Urinary bladder (tissue), 4 donors: ENCODE measurements around the gene OSBPL7. TPM values are rescaled to one million over a fixed set of nuclear protein-coding genes. Genes with fewer than 3 reads are reported as not detected.

Experiments used
- DNase-seq: peaks from one replicate; pipeline ENCODE4 v3.0.0-alpha.2; 2015; ENCODE audit errors: extremely low spot score
- H3K27ac ChIP-seq: one replicate; pipeline ENCODE4 v1.5.1; 2013; ENCODE audit warnings: low read depth, mild to moderate bottlenecking, moderate library complexity
- H3K36me3 ChIP-seq: one replicate; pipeline ENCODE4 v1.6.1; 2013; ENCODE audit warnings: mild to moderate bottlenecking, moderate library complexity; ENCODE audit not compliant: insufficient read depth
- H3K4me1 ChIP-seq: one replicate; pipeline ENCODE4 v1.6.1; 2013; ENCODE audit warnings: mild to moderate bottlenecking, moderate library complexity; ENCODE audit not compliant: insufficient read depth
- H3K4me3 ChIP-seq: one replicate; pipeline ENCODE4 v1.5.1; 2013; ENCODE audit warnings: low read depth, low read length
- WGBS: extraction: QIAGEN DNeasy Blood & Tissue Kit; methylation state at CpG from one replicate; pipeline ENCODE4 v1.1.7; 2013; 5-methylcytosine and 5-hydroxymethylcytosine counted together
- polyA plus RNA-seq: library from polyadenylated mRNA; stranded (reverse); fragments of 200-250 nt; gene quantifications from one replicate; pipeline ENCODE4 v1.2.3, GENCODE V29; 2013
- total RNA-seq: library from RNA; depleted of rRNA; stranded (reverse); fragments of >200 nt; gene quantifications from one replicate; pipeline ENCODE4 v1.2.3, GENCODE V29; 2014
- donor health status: healthy with polysubstance abuse.
- donor health status: healthy.

Gene OSBPL7
- total and polyA plus RNA-seq, 2 donors = 7.8 to 9.6 TPM

DNA sequence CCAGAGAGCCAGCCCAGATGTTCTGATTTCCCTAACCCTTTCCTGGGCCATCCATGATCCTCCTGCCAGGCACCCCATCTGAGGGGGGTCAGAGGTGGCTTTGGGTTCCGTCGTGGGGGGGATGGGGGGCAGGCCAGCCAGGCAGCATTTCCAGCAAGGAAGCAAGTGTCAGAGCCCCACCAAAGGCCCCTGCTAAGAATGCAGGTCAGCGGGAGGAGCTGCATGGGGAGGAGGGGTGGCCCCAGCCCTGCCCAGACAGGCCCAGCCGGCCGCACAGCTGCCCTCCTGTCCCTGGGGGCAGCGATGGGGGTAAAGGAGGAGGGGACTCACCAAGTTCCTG, 21.8 kb upstream of the OSBPL7 start:
- no peak for DNase-seq
- Histone ChIP-seq H3K4me3 (no peak overlapping the region), H3K27ac (no peak overlapping the region), H3K36me3 (no peaks in the 10 kb centered on the region), H3K4me1 (no peaks in the 10 kb centered on the region)
- WGBS = 22% methylated on average over 6 of the region's 6 CpGs

GRCh38 chr17:47841488-47842291, 20.1 kb upstream of the OSBPL7 start:
- DNase-seq = no peak
- H3K4me3 ChIP-seq = no peak overlapping the region
- WGBS = 63% methylated on average over 16 of the region's 16 CpGs
- H3K4me1 ChIP-seq = no peaks in the 10 kb centered on the region
- H3K36me3 ChIP-seq = no peaks in the 10 kb centered on the region
- H3K27ac ChIP-seq = no peak overlapping the region

DNA sequence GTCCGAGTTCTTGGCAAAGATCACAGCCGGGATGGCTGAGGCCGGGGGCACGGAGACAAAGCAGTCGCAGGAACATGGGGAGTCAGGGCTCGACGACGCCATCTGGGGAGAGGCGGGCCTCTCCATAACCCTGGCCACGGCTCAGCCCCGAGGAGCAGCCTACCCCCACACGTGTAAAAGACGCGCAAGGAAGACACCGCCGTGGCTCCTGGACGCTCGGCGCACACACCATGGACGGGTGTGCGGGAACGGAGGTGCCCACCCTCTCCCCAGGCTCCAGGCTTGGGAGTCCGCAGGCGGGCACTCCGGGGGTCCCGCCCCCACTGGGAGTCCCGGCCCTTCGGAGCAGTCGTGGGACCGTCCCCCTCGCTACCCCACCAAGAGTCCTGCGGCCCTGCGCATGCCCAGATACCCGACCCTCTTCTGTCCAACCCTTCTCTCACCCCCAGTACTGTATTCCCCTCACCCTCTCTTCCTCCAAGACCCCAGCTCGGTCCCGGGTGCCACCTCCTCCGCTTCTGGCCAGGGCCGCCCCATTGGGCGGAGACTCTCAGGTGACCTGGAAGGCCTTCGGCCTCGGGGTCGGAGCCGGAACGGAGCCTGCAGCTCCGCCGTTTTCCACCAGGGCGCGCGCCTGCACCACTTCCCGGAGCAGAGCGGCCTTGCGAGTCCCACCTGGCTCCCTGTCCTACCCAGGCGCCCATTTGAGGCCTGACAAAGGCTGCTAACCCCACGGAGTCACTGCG, 19.3 kb upstream of the OSBPL7 start, which contains the start of gene SCRN2:
Gene SCRN2, minus strand, starts transcription at position 532 of the 746 bp plus-strand sequence. Its CDS starts 430 bp downstream, at position 102.
- Histone ChIP-seq H3K36me3 (no peaks in the 10 kb centered on the region), H3K4me3 (peak within 1 kb of the TSS; percentile 54), H3K4me1 (no peaks in the 10 kb centered on the region), H3K27ac (no peak within 1 kb of the TSS)
- under 1% methylated on average over 55 of the region's 55 CpGs for WGBS
- DNase-seq = peak; percentile 43

- no peak overlapping the region for H3K27ac ChIP-seq
- no peaks in the 10 kb centered on the region for H3K36me3 ChIP-seq
- 47% methylated on average over 17 of the region's 17 CpGs for WGBS
- no peaks in the 10 kb centered on the region for H3K4me1 ChIP-seq
- DNase-seq = no peak
- H3K4me3 ChIP-seq = peak overlapping the region; percentile 54
These were observed 18.6 kb upstream of the OSBPL7 start for GRCh38 chr17:47840001-47840741.

GRCh38 chr17:47839071-47839470, 17.5 kb upstream of the OSBPL7 start:
- Histone ChIP-seq H3K4me1 (no peaks in the 10 kb centered on the region), H3K27ac (no peak overlapping the region), H3K4me3 (no peak overlapping the region), H3K36me3 (no peaks in the 10 kb centered on the region)
- 90% methylated on average over 5 of the region's 5 CpGs for WGBS
- DNase-seq = no peak

DNA sequence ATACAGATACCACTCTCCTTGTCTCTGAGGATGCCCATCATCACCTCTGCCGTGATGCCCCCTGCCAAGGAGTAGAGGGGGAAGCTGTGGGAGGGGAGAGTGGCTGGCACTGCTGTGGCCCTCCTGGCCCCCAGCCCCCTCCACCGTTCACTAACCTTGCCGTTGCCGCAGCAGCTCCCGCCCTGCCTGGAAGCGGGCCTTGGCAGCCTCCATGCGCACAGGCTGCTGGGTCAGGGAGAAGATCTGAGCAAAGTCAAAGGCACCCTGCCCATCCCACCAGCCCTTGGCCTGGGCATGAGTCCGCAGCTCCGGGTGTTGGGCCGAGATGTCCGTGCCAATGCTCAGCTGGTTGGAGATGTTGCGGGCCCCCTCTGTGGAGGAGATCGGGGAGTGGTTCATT, 17.0 kb upstream of the OSBPL7 start:
- DNase-seq = no peak
- Histone ChIP-seq H3K4me1 (no peaks in the 10 kb centered on the region), H3K4me3 (no peak overlapping the region), H3K27ac (no peak overlapping the region), H3K36me3 (no peaks in the 10 kb centered on the region)
- WGBS = 89% methylated on average over 13 of the region's 13 CpGs

DNA sequence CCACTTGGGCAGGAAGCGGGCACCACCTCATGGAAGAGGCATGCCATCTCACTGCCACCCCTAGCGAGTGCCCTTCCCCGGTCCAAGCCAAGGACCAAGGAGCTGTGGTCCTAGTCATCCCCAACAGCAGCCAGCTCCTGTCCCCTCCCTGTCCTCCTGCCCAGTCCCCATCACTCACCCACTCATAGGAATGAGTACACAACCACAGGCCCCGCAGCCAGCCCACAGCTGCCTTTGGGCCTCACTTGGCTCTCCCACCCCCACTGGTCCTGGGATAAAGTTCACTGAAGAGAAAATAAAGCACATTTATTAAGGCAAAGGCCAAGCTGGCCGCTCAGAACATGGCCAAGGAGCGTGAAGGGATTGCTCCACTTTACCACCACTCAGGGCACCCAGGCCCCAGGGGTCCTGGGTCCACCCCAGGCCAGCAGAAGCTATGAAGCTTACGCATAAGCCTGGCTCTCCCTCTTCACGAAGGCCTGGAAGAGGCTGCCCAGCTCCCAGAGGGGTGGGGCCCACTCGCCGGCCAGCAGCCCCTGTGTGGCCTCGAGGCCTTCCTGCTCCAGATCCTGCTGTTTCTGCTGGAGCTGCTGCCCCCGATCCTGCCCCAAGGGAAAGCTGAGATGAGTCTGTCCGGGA, 15.9 kb upstream of the OSBPL7 start:
- Histone ChIP-seq H3K27ac (no peak overlapping the region), H3K4me1 (no peaks in the 10 kb centered on the region), H3K4me3 (no peak overlapping the region), H3K36me3 (no peaks in the 10 kb centered on the region)
- 65% methylated on average over 13 of the region's 13 CpGs for WGBS
- DNase-seq = no peak

DNA sequence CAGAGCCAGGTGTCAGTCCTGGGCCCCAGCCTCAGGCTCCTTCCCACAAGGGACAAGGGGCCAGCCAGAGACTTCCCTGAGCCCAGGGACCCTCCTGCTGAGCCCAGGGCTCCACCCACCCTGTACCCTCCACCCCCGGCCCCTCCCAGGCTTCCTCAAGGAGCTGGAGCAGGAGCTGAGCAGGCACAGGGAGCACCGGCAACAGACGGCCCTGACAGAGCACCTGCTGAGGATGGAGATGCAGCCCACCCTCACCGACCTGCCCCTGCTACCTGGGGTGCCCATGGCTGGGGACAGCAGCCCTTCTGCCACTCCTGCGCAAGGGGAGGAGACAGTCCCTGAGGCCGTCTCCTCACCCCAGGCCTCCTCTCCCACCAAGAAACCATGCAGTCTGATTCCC, 15.0 kb upstream of the OSBPL7 start:
- Histone ChIP-seq H3K27ac (no peak overlapping the region), H3K4me3 (no peak overlapping the region), H3K36me3 (no peaks in the 10 kb centered on the region), H3K4me1 (no peaks in the 10 kb centered on the region)
- 82% methylated on average over 6 of the region's 6 CpGs for WGBS
- DNase-seq = no peak

DNA sequence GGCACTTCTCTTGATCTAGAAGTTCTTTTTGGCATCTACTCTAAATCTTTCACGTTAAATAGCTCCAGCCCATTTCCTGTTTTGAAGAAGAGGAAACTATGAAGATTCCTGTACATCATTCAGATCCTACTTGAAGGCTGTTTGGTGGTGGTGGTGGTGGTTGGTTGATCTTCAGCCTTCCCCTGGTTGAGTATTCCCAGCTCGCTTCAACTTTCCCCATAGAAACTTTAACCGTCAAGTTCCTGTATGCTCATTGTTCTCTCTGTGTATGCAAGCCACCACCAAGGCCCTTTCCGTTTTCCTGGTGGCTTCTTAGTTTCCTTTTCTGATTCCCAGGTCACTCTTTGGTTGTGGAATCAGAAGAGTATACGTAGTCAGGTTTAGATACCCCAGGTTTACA, 13.2 kb upstream of the OSBPL7 start:
- DNase-seq = no peak
- no peaks in the 10 kb centered on the region for H3K4me1 ChIP-seq
- 62% methylated on average over 5 of the region's 5 CpGs for WGBS
- H3K27ac ChIP-seq = no peak overlapping the region
- no peaks in the 10 kb centered on the region for H3K36me3 ChIP-seq
- no peak overlapping the region for H3K4me3 ChIP-seq

- DNase-seq = no peak
- H3K27ac ChIP-seq = no peak overlapping the region
- peak overlapping the region; percentile 51 for H3K4me3 ChIP-seq
- WGBS = 8% methylated on average over 7 of the region's 7 CpGs
- no peaks in the 10 kb centered on the region for H3K4me1 ChIP-seq
- H3K36me3 ChIP-seq = peaks cover 3% of the 10 kb centered on the region
These were observed 10.3 kb upstream of the OSBPL7 start for GRCh38 chr17:47831934-47832327.

GRCh38 chr17:47831003-47831933, 9.7 kb upstream of the OSBPL7 start, which contains the start of the genes LRRC46 and MRPL10:
Gene LRRC46, plus strand, starts transcription at chr17:47831670. Its CDS starts 320 bp downstream, at chr17:47831990.
Gene MRPL10, minus strand, starts transcription at chr17:47831541. Its CDS starts 30 bp downstream, at chr17:47831511.
- DNase-seq = peak; percentile 91
- Histone ChIP-seq H3K4me3 (peak within 1 kb of the TSS; percentile 51), H3K4me1 (no peaks in the 10 kb centered on the region), H3K27ac (peak within 1 kb of the TSS; percentile 43), H3K36me3 (peaks cover 8% of the 10 kb centered on the region)
- WGBS = under 1% methylated on average over 42 of the region's 42 CpGs

- Histone ChIP-seq H3K36me3 (peaks cover 8% of the 10 kb centered on the region), H3K4me3 (peak overlapping the region; percentile 51)
- WGBS = 67% methylated on average over 18 of the region's 18 CpGs
These were observed 8.9 kb upstream of the OSBPL7 start for GRCh38 chr17:47830396-47831002.

More at GRCh38 chr17:47830396-47831002, 8.9 kb upstream of the OSBPL7 start:
- Histone ChIP-seq H3K27ac (peak overlapping the region; percentile 43), H3K4me1 (no peaks in the 10 kb centered on the region)
- no peak for DNase-seq
